CD14-positive monocyte (primary cell): ENCODE results near the gene MACROD2. TPM values are rescaled to one million over a fixed set of nuclear protein-coding genes. Genes with fewer than 3 reads are reported as not detected.

Experiments
- DNase-seq, 3 donors: peaks; one replicate each; pipeline ENCODE4 v3.0.0-alpha.2; 2011 to 2022
- H2AFZ ChIP-seq: 2 replicates; pipeline ENCODE4 v1.6.0; 2012; ENCODE audit warnings: mild to moderate bottlenecking, low read depth, low read length, inconsistent platforms; ENCODE audit not compliant: insufficient read depth, poor library complexity, severe bottlenecking
- H3K27ac ChIP-seq, 2 donors: 1 replicate in 1 of 2; 2 replicates in 1 of 2; pipeline ENCODE4 v1.5.1; 2012 to 2013; ENCODE audit warnings: low read length in 2 of 2, control low read depth in 1 of 2, inconsistent platforms in 1 of 2, low read depth in 1 of 2, mild to moderate bottlenecking in 1 of 2
- H3K27me3 ChIP-seq, 2 donors: one replicate each; pipeline versions ENCODE4 v1.6.0 to v1.6.1; 2011 to 2013; ENCODE audit warnings: low read length in 2 of 2; ENCODE audit not compliant: control insufficient read depth in 2 of 2, insufficient read depth in 2 of 2
- H3K36me3 ChIP-seq, 2 donors: replicated peaks in 1 of 2; 1 replicate in 1 of 2; 2 replicates in 1 of 2; pipeline versions ENCODE4 v1.5.1 to v1.6.1; 2012 to 2013; ENCODE audit warnings: low read length in 2 of 2, control low read depth in 1 of 2, inconsistent platforms in 1 of 2, mild to moderate bottlenecking in 1 of 2; ENCODE audit not compliant: insufficient read depth in 2 of 2, control insufficient read depth in 1 of 2
- H3K4me1 ChIP-seq, 2 donors: 1 replicate in 1 of 2; 2 replicates in 1 of 2; pipeline versions ENCODE4 v1.5.1 to v1.6.1; 2012 to 2013; ENCODE audit warnings: low read length in 2 of 2, control low read depth in 1 of 2, inconsistent platforms in 1 of 2, mild to moderate bottlenecking in 1 of 2, moderate library complexity in 1 of 2; ENCODE audit not compliant: insufficient read depth in 2 of 2, control insufficient read depth in 1 of 2
- H3K4me2 ChIP-seq: replicated peaks from 2 replicates; pipeline ENCODE3; 2012; ENCODE audit warnings: low read length, moderate library complexity, mild to moderate bottlenecking; ENCODE audit not compliant: poor library complexity, severe bottlenecking; ENCODE audit errors: extremely low read depth
- H3K4me3 ChIP-seq, 3 experiments: fragments of 200-600 bp in 1 of 3; sonication (generic) in 1 of 3; replicated peaks in 1 of 3; 1 replicate in 2 of 3; 2 replicates in 1 of 3; pipeline ENCODE4 v1.5.1; 2011 to 2013; ENCODE audit warnings: low read length in 3 of 3, mild to moderate bottlenecking in 3 of 3, control low read depth in 2 of 3, low read depth in 2 of 3, inconsistent platforms in 1 of 3, moderate library complexity in 1 of 3
- H3K79me2 ChIP-seq: 2 replicates; pipeline ENCODE4 v1.6.0; 2012; ENCODE audit warnings: mild to moderate bottlenecking, control low read depth, inconsistent platforms, low read length, moderate library complexity; ENCODE audit not compliant: insufficient read depth
- H3K9ac ChIP-seq: 2 replicates; pipeline ENCODE4 v1.6.0; 2017; ENCODE audit warnings: low read length, mild to moderate bottlenecking; ENCODE audit not compliant: insufficient read depth, poor library complexity, severe bottlenecking
- H3K9me3 ChIP-seq, 2 donors: replicated peaks in 1 of 2; 1 replicate in 1 of 2; 2 replicates in 1 of 2; pipeline versions ENCODE4 v1.5.1 to v1.6.1; 2012 to 2013; ENCODE audit warnings: low read length in 2 of 2, control low read depth in 1 of 2; ENCODE audit not compliant: control insufficient read depth in 1 of 2, insufficient read depth in 1 of 2
- H4K20me1 ChIP-seq: 2 replicates; pipeline ENCODE4 v1.6.0; 2012; ENCODE audit warnings: mild to moderate bottlenecking, low read length, control low read depth, moderate library complexity; ENCODE audit not compliant: insufficient read depth
- H3K27ac Mint-ChIP-seq, 7 donors: one replicate each; pipeline ENCODE4 v1.8.0; 2020; ENCODE audit warnings: mild to moderate bottlenecking in 7 of 7, mixed read lengths in 7 of 7, moderate library complexity in 6 of 7, inconsistent platforms in 2 of 7
- H3K27me3 Mint-ChIP-seq, 3 donors: one replicate each; pipeline ENCODE4 v1.8.0; 2021 to 2022; ENCODE audit warnings: low read depth in 3 of 3, mild to moderate bottlenecking in 3 of 3, mixed read lengths in 3 of 3, moderate library complexity in 3 of 3, inconsistent platforms in 1 of 3
- H3K36me3 Mint-ChIP-seq, 2 donors: one replicate each; pipeline ENCODE4 v1.8.0; 2020; ENCODE audit warnings: mixed read lengths in 2 of 2, inconsistent platforms in 1 of 2, mild to moderate bottlenecking in 1 of 2
- H3K4me1 Mint-ChIP-seq: one replicate; pipeline ENCODE4 v1.8.0; 2020; ENCODE audit warnings: mild to moderate bottlenecking, mixed read lengths
- H3K4me3 Mint-ChIP-seq, 2 donors: one replicate each; pipeline ENCODE4 v1.8.0; 2020; ENCODE audit warnings: mild to moderate bottlenecking in 2 of 2, mixed read lengths in 2 of 2, moderate library complexity in 1 of 2
- H3K9me3 Mint-ChIP-seq, 7 donors: one replicate each; pipeline ENCODE4 v1.8.0; 2020 to 2022; ENCODE audit warnings: mixed read lengths in 7 of 7, mild to moderate bottlenecking in 6 of 7, moderate library complexity in 6 of 7, inconsistent platforms in 2 of 7
- WGBS: methylation state at CpG from one replicate; pipeline ENCODE4 v1.1.5; 2013; ENCODE audit warnings: missing lambda C conversion rate; ENCODE audit not compliant: insufficient coverage; 5-methylcytosine and 5-hydroxymethylcytosine counted together
- intact Hi-C, 2 donors: fragments of 100-400 bp; cut with micrococcal nuclease; formaldehyde crosslinking; loops; one replicate each; pipeline versions ENCODE4 v1.15.0 to v1.15.1; 2023
- polyA plus RNA-seq, 3 donors: library from polyadenylated mRNA; depleted of rRNA in 1 of 3; unstranded in 2 of 3; stranded (reverse) in 1 of 3; fragments of 300-500 nt in 2 of 3; fragments of >200 nt in 1 of 3; fragmentation: Illumina TruSeq in 2 of 3; gene quantifications; 1 replicate in 2 of 3; 2 replicates in 1 of 3; pipeline ENCODE4 v1.2.3, GENCODE V29; 2012 to 2021
- TF ChIP-seq, protein P1 (sequence below): fragments of 200-600 bp; IDR thresholded peaks from one replicate; pipeline ENCODE4 v1.8.0; 2022; ENCODE audit warnings: antibody characterized with exemption, mild to moderate bottlenecking

Gene MACROD2
- polyA plus RNA-seq, 3 donors = 0.23 TPM; not detected in 2

DNA sequence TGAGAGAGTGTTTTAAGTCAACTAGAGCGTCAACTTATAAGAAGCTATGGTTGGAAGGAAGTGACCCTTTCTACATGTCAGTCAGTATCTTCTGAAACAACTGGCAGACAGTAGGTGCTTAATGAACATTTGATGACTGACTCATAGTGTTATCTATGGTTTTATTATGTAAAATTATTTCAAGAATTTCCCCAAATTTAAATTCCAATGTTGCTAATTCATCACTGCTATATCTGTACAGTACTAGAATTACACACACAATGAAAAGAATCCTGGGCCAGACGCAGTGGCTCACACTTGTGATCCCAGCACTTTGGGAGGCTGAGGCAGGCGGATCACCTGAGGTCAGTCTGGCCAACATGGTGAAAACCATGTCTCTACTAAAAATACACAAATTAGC lies 1063.5 kb downstream of the MACROD2 start:
- no peak overlapping the region for H3K4me3 Mint-ChIP-seq
- no peaks in the 10 kb centered on the region for H3K4me1 Mint-ChIP-seq
- TF ChIP-seq, protein P1, sequence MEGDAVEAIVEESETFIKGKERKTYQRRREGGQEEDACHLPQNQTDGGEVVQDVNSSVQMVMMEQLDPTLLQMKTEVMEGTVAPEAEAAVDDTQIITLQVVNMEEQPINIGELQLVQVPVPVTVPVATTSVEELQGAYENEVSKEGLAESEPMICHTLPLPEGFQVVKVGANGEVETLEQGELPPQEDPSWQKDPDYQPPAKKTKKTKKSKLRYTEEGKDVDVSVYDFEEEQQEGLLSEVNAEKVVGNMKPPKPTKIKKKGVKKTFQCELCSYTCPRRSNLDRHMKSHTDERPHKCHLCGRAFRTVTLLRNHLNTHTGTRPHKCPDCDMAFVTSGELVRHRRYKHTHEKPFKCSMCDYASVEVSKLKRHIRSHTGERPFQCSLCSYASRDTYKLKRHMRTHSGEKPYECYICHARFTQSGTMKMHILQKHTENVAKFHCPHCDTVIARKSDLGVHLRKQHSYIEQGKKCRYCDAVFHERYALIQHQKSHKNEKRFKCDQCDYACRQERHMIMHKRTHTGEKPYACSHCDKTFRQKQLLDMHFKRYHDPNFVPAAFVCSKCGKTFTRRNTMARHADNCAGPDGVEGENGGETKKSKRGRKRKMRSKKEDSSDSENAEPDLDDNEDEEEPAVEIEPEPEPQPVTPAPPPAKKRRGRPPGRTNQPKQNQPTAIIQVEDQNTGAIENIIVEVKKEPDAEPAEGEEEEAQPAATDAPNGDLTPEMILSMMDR = no peak
- H3K9me3 Mint-ChIP-seq = peaks cover 3 to 23% (median 9%) of the 10 kb centered on the region in 7 donors
- intact Hi-C loops = no loop called here
- Histone ChIP-seq H3K36me3 (no peaks in the 10 kb centered on the region), H3K4me3 (no peak overlapping the region), H3K4me1 (no peaks in the 10 kb centered on the region), H3K4me2 (no peak overlapping the region), H3K27me3 (no peaks in the 10 kb centered on the region), H2AFZ (no peak overlapping the region), H3K9ac (no peak overlapping the region), H3K27ac (no peak overlapping the region), H4K20me1 (no peaks in the 10 kb centered on the region), H3K9me3 (peaks cover 0 to 12% of the 10 kb centered on the region in 2 donors), H3K79me2 (no peaks in the 10 kb centered on the region)
- peaks cover 0 to 1% (median 0%) of the 10 kb centered on the region in 3 donors for H3K27me3 Mint-ChIP-seq
- 60% methylated on average over 1 of the region's 3 CpGs for WGBS
- H3K27ac Mint-ChIP-seq = no peak overlapping the region
- no peak for DNase-seq
- H3K36me3 Mint-ChIP-seq = no peaks in the 10 kb centered on the region

DNA sequence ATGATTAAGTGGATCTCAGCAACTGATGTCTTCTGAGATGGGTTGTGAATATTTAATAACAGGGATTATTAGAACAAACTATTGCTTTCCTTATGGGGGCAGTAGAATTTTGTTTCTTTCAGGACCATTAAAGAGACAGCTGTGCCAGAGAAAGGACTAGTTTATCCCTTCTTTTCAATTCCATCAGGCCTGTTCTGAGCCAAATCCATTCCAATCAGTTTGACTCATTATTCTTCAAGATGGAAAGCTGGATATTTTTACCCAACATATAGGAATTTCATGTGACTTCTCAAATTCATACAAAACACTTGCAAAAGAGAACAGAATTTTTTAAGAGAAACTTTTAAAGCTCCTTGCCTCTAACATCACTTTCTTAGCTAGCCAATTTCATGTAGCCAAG lies 1064.1 kb downstream of the MACROD2 start:
- no peak for DNase-seq
- intact Hi-C loops = no loop called here
- Histone ChIP-seq H3K9me3 (peaks cover 0 to 12% of the 10 kb centered on the region in 2 donors), H3K27ac (no peak overlapping the region), H3K4me3 (no peak overlapping the region), H3K4me2 (no peak overlapping the region), H3K27me3 (no peaks in the 10 kb centered on the region), H4K20me1 (no peaks in the 10 kb centered on the region), H3K36me3 (no peaks in the 10 kb centered on the region), H3K79me2 (no peaks in the 10 kb centered on the region), H3K9ac (no peak overlapping the region), H3K4me1 (no peaks in the 10 kb centered on the region), H2AFZ (no peak overlapping the region)
- H3K27me3 Mint-ChIP-seq = peaks cover 0 to 1% (median 0%) of the 10 kb centered on the region in 3 donors
- H3K4me3 Mint-ChIP-seq = no peak overlapping the region
- H3K9me3 Mint-ChIP-seq = peaks cover 3 to 19% (median 9%) of the 10 kb centered on the region in 7 donors
- no peaks in the 10 kb centered on the region for H3K36me3 Mint-ChIP-seq
- H3K27ac Mint-ChIP-seq = no peak overlapping the region
- no peaks in the 10 kb centered on the region for H3K4me1 Mint-ChIP-seq
- TF ChIP-seq, protein P1 = no peak
